Measurements from ENCODE around the gene SLC39A2. TPM values are rescaled to one million over a fixed set of nuclear protein-coding genes. Genes with fewer than 3 reads are reported as not detected.

SLC39A2 gene
- total and polyA plus RNA-seq, 2 donors (not counting 3 experiments of a cell fraction or from before 2014, with no cell fraction given) = 0.06 TPM; not detected in 1

DNA sequence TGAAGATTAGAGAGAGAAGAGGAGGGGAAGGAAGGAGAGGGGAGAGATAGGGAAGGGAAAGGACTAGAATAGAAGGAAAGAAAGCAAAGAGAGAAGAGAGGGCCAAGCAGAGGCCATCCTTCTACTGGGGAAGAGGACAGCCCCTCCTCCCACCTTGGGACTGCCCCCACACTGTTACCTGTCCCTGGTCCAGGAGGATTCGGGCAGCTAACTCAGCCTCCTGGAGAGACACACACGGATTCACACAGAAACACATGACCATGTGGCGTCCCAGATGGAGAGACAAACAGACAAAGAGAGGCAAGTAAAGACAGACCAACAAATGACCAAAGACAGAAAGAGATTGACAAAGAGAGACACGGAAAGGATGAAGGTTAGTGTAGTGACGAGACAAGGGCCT, 23.6 kb downstream of the SLC39A2 start:
- dilution Hi-C loops (cut with MboI; ENCODE audit: extremely low pct_ligation_motif_present, low sequenced_read_pairs) (no loop called here), intact Hi-C loops (cut with micrococcal nuclease) (no loop called here)
- Histone ChIP-seq H2AFZ (ENCODE audit: low read depth, low read length) (no peak overlapping the region), H3K27ac (ENCODE audit: insufficient read depth, low read depth, low read length) (no peak overlapping the region), H3K36me3 (ENCODE audit: control insufficient read depth in 2 of 2, extremely low read depth in 1 of 2, insufficient read depth in 2 of 2, low read length in 2 of 2) (no peaks in the 10 kb centered on the region), H3K9ac (replicated peaks; ENCODE audit: extremely low read depth, insufficient read depth, low read length) (no peak overlapping the region), H3K4me1 (ENCODE audit: control insufficient read depth, extremely low read depth, insufficient read depth, low read length) (no peaks in the 10 kb centered on the region), H3K4me2 (ENCODE audit: insufficient read depth, low read length) (no peak overlapping the region), H3K9me1 (replicated peaks; ENCODE audit: control insufficient read depth, extremely low read depth, insufficient read depth, low read length) (no peaks in the 10 kb centered on the region), H3K27me3 (ENCODE audit: control insufficient read depth in 2 of 2, insufficient read depth in 2 of 2, low read length in 2 of 2) (peaks cover 45 to 59% of the 10 kb centered on the region in 2 experiments), H3K79me2 (ENCODE audit: control insufficient read depth, insufficient read depth, low read length) (no peaks in the 10 kb centered on the region), H3K4me3 (replicated peaks in 1 of 3; ENCODE audit: insufficient read depth in 1 of 3, low read depth in 1 of 3, low read length in 3 of 3) (no peak overlapping the region), H3K9me3 (replicated peaks; ENCODE audit: control insufficient read depth, insufficient read depth, low read length) (no peaks in the 10 kb centered on the region), H4K20me1 (replicated peaks; ENCODE audit: control insufficient read depth, extremely low read depth, insufficient read depth, low read length) (no peaks in the 10 kb centered on the region)
- ChIA-PET POLR2A (no interaction called here), CTCF (interaction anchor here (2.5 kb wide), 1 partner anchor 8 kb away, joined by 28 read pairs; no protein-coding TSS in a partner anchor)
- TF ChIP-seq CTCF (IDR thresholded peaks at IDR 0.05; ENCODE audit: extremely low read depth in 1 of 2, insufficient read depth in 1 of 2, low read depth in 1 of 2, low read length in 2 of 2) (no peak), EZH2 (IDR thresholded peaks at IDR 0.05; ENCODE audit: borderline replicate concordance, low read depth, low read length, severe bottlenecking) (no peak), GATA2 (IDR thresholded peaks at IDR 0.05; ENCODE audit: insufficient read depth, insufficient read length, low read depth, low read length) (no peak), FOS (IDR thresholded peaks at IDR 0.05; ENCODE audit: borderline replicate concordance, insufficient read depth, low read length) (no peak), POLR2AphosphoS5 (IDR thresholded peaks at IDR 0.05; ENCODE audit: insufficient read depth, low read depth, low read length) (no peak), POLR2A (IDR thresholded peaks at IDR 0.05; ENCODE audit: low read depth, low read length) (no peak), JUN (IDR thresholded peaks at IDR 0.05; ENCODE audit: borderline replicate concordance, insufficient read depth, insufficient read length, low read depth) (no peak), MYC (IDR thresholded peaks at IDR 0.05; ENCODE audit: low read depth, low read length) (no peak)
- TF ChIP-seq, protein P1, sequence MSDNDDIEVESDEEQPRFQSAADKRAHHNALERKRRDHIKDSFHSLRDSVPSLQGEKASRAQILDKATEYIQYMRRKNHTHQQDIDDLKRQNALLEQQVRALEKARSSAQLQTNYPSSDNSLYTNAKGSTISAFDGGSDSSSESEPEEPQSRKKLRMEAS (IDR thresholded peaks at IDR 0.05; ENCODE audit: insufficient read depth, insufficient read length) = no peak
- FAIRE-seq (no peak), DNase-seq (ENCODE audit: low read depth, low spot score) (no peak)
- no TSS peak for BruUV-seq (replicated peaks)
